Measurements from ENCODE around the gene PRLH. TPM values are rescaled to one million over a fixed set of nuclear protein-coding genes. Genes with fewer than 3 reads are reported as not detected.

Gene PRLH
- total RNA-seq, 4 donors from 2014 or later: not detected

DNA sequence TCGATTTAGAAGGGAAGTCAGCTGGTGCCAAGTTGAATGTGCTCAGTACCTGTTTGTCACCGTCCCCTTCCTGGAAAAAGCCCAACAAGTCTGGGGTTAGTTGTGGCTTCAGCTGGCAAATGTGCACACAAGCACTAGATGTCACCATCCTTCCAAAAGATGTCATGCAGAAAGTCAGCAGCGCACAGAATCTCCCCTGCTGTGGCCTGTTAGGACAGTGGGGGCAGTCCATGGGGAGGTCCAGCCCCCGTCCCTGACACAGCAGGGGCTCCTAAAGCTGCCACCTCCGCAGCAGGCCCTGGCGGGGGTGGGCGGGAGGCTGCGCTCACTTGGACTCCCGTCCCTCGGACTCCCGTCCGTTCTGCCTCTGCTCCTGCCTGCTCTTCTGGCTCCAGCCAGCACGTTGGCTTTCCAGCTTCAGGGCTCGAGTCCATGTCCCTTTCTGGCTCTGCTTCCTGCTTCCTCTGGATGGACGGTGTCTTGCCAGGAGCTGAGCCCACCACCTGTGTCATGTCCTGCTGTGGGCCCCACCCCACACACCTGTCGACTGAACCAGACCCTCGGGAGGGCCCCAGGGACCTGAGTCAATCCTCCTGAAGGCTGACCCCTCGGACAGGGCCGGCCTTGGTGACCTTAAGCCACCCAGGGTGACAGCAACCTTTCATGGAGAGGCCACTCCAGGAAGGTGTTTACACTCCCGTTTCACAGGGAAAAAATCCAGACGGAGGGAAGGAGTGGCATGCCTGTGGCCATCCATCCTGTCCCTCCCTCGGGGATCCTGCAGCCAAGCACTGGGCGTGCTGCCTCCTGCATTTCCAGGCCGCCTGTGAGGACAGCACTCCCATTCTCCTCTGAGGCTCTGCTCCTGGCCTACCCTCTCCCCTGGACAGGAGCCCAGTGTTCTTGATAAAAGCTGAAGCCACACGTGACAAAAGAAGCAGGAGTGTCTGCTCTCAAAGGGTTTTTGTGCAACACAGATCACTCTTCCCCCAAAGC lies 15.7 kb downstream of the PRLH start:
- Histone ChIP-seq H3K4me1 (peaks cover 0 to 24% (median 8%) of the 10 kb centered on the region in 3 donors), H3K27me3 (no peaks in the 10 kb centered on the region), H3K36me3 (no peaks in the 10 kb centered on the region), H3K9me3 (no peaks in the 10 kb centered on the region), H3K27ac (peak overlapping the region; percentile 47 to 82 (median 76)), H3K4me3 (peak overlapping the region in 1 of 2 donors; percentile 36)
- peak; percentile 80 for ATAC-seq
- WGBS, 2 donors (ENCODE audit: low coverage in 1 of 2): 0% methylated on average over 1 of the region's 25 CpGs
- TF ChIP-seq POLR2A (IDR thresholded peaks at IDR 0.05): no peak
- TF ChIP-seq EP300 (IDR thresholded peaks at IDR 0.05): no peak
- TF ChIP-seq POLR2AphosphoS5 (IDR thresholded peaks at IDR 0.05): peak; percentile 36
- TF ChIP-seq, protein P1, sequence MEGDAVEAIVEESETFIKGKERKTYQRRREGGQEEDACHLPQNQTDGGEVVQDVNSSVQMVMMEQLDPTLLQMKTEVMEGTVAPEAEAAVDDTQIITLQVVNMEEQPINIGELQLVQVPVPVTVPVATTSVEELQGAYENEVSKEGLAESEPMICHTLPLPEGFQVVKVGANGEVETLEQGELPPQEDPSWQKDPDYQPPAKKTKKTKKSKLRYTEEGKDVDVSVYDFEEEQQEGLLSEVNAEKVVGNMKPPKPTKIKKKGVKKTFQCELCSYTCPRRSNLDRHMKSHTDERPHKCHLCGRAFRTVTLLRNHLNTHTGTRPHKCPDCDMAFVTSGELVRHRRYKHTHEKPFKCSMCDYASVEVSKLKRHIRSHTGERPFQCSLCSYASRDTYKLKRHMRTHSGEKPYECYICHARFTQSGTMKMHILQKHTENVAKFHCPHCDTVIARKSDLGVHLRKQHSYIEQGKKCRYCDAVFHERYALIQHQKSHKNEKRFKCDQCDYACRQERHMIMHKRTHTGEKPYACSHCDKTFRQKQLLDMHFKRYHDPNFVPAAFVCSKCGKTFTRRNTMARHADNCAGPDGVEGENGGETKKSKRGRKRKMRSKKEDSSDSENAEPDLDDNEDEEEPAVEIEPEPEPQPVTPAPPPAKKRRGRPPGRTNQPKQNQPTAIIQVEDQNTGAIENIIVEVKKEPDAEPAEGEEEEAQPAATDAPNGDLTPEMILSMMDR (IDR thresholded peaks at IDR 0.05): peak in 3 of 4 experiments; percentile 44 to 70 (median 49)

- ATAC-seq: no peak
- H3K36me3 ChIP-seq: no peaks in the 10 kb centered on the region
- no peaks in the 10 kb centered on the region for H3K9me3 ChIP-seq
- peaks cover 0 to 24% (median 8%) of the 10 kb centered on the region in 3 donors for H3K4me1 ChIP-seq
- no peaks in the 10 kb centered on the region for H3K27me3 ChIP-seq
- TF ChIP-seq POLR2AphosphoS5 (IDR thresholded peaks at IDR 0.05): no peak
- no peak for TF ChIP-seq POLR2A (IDR thresholded peaks at IDR 0.05)
- TF ChIP-seq, protein P1 (IDR thresholded peaks at IDR 0.05): no peak
- no peak for TF ChIP-seq EP300 (IDR thresholded peaks at IDR 0.05)
- H3K27ac ChIP-seq: no peak overlapping the region
- no peak overlapping the region for H3K4me3 ChIP-seq
- 94 to 100% methylated on average over 2 to 6 of the region's 19 CpGs for WGBS, 2 donors (ENCODE audit: low coverage in 1 of 2)
Observed at GRCh38 chr2:237583385-237584295, 17.3 kb downstream of the PRLH start.

DNA sequence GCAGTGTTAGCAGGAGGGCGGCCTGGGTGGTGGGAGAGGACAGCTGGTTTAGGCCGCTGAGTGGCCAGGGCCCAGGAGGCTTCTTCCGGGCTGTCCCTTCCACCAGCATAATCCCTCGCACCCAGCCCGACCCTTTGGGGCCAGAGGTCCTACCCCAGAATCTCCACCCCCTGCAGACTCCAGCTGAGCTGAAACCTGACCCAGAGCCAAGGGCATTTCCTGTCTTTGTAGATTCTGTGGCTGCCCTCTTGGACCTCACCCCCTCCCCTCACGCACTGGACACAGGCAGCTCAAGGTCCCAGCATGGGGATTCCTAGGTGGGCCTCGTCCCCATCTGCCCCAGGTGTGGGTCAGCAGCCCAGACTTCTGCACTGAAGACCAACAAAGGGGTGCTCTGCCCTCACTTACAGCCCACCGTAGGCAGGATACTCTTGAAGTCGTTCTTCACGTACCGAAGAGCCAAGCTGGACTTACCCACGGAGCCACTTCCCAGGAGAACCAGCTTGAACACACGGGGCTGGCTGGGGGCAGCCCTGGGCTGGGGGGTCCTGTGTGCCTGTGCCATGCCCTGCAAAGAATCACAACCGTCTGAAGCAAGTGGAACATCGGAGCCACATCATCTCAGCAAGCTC lies 19.3 kb downstream of the PRLH start:
- no peaks in the 10 kb centered on the region for H3K9me3 ChIP-seq
- H3K27ac ChIP-seq: no peak overlapping the region
- no peak for ATAC-seq
- 89 to 90% methylated on average over 2 to 3 of the region's 15 CpGs for WGBS, 2 donors (ENCODE audit: low coverage in 1 of 2)
- H3K27me3 ChIP-seq: no peaks in the 10 kb centered on the region
- H3K36me3 ChIP-seq: no peaks in the 10 kb centered on the region
- H3K4me1 ChIP-seq: peaks cover 0 to 34% (median 12%) of the 10 kb centered on the region in 3 donors
- TF ChIP-seq EP300 (IDR thresholded peaks at IDR 0.05): no peak
- TF ChIP-seq, protein P1 (IDR thresholded peaks at IDR 0.05): no peak
- no peak for TF ChIP-seq POLR2AphosphoS5 (IDR thresholded peaks at IDR 0.05)
- no peak for TF ChIP-seq POLR2A (IDR thresholded peaks at IDR 0.05)
- H3K4me3 ChIP-seq: no peak overlapping the region

DNA sequence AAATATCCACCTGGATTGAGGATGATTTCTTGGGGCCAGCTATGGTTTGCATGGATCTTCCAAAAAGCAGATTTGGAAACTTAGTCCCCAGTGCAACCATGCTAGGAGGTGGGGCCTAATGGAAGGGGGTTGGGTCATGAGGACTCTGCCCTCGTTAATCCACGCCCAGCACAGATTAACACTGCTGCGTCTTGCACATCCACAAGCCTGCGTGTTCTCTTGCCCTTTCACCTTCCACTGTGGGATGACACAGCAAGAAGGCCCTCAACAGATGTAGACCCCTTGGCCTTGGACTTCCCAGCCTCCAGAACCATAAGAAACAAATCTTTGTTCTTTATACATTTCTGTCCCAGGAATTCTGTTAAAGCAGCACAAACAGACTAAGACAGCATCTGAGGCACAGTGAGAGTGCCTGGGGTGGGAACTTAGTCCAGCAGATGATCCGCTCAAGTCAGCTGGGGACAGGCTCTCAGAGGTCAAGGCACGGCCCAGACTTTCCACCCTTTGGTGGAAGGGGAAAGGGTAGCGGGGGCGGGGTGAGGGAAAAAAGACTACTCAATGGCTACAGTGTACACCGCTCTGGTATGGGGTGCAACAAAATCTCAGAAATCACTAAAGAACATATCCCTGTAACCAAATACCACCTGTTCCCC lies 21.8 kb downstream of the PRLH start:
- Histone ChIP-seq H3K27ac (no peak overlapping the region), H3K4me3 (no peak overlapping the region), H3K9me3 (no peaks in the 10 kb centered on the region), H3K27me3 (no peaks in the 10 kb centered on the region), H3K4me1 (peaks cover 0 to 26% (median 10%) of the 10 kb centered on the region in 3 donors), H3K36me3 (no peaks in the 10 kb centered on the region)
- TF ChIP-seq, protein P1 (IDR thresholded peaks at IDR 0.05): no peak
- no peak for TF ChIP-seq POLR2A (IDR thresholded peaks at IDR 0.05)
- TF ChIP-seq POLR2AphosphoS5 (IDR thresholded peaks at IDR 0.05): no peak
- TF ChIP-seq EP300 (IDR thresholded peaks at IDR 0.05): no peak
- ATAC-seq: no peak
- 91 to 96% methylated on average over 4 to 7 of the region's 9 CpGs for WGBS, 2 donors (ENCODE audit: low coverage in 1 of 2)

Data from gastroesophageal sphincter (tissue), 4 donors.